HG02588 (cell line): ENCODE results near the gene PFKM.
"Not testable (repeated sequence)": the region's sequence is repeated elsewhere in the genome, so short reads cannot be mapped to it uniquely, and the experiment has no call there.

ENCODE experiments used
- ATAC-seq: cut with Tn5 transposase; IDR thresholded peaks from one replicate; pipeline ENCODE4 v1.9.1; 2021; ENCODE audit warnings: mild to moderate bottlenecking, moderate library complexity; ENCODE audit not compliant: unreplicated experiment

Gene PFKM

GRCh38 chr12:48110691-48111311 lies 8.4 kb upstream of the PFKM start:
- no peak for ATAC-seq

- ATAC-seq, result not testable (repeated sequence)
Measured at GRCh38 chr12:48111312-48111693, 7.9 kb upstream of the PFKM start.

- no peak for ATAC-seq
Measured at GRCh38 chr12:48115957-48116356, 3.2 kb upstream of the PFKM start.

DNA sequence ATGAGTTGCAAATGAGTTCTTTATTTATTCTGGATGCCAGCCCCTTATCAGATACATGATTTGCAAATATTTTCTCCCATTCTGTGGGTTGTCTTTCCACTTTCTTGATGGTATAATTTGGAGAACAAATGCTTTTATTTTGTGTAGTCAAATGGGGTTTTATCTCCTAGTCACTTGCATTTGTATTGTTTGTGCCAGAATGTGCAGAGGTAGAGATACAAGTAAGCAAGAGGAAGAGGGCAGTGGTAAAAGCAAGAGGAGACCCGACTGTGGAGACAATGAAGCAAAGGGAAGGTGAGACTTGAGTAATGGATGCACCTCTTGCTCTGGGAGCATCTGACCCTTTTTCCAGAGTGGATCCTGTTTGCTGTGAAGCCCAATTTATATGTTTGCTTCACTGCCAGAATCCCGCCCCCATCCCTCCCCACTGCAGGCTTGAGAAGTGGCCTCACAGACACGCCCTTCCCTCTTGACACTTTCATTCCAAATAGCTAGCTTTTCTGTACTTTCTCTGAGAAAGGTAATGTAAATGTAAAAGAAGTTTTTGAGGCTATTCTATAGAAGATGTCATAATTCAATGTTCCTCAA lies 786 bp upstream of the PFKM start:
- ATAC-seq, result no peak

- ATAC-seq, result no peak
Measured at GRCh38 chr12:48119834-48120195, 651 bp downstream of the PFKM start.

DNA sequence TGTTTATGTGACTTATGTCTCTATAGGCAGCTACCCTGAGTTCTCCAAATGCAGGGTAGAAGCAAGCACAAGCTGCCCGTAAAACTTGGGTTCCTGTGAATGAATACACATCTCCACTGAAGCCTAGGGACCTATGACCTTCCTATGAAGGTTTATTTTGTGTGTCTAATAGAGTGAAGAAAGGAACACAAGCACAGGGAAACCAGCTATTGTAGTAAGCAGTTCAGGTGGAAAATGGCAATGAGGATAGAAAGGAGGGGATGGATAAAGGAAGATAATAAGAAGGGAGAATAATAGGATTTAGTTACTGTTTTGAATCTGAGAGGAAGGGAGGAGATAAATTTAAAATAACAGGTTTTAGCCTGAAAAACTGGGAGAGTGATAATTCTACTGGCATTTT lies 2.4 kb downstream of the PFKM start:
- ATAC-seq, result no peak

DNA sequence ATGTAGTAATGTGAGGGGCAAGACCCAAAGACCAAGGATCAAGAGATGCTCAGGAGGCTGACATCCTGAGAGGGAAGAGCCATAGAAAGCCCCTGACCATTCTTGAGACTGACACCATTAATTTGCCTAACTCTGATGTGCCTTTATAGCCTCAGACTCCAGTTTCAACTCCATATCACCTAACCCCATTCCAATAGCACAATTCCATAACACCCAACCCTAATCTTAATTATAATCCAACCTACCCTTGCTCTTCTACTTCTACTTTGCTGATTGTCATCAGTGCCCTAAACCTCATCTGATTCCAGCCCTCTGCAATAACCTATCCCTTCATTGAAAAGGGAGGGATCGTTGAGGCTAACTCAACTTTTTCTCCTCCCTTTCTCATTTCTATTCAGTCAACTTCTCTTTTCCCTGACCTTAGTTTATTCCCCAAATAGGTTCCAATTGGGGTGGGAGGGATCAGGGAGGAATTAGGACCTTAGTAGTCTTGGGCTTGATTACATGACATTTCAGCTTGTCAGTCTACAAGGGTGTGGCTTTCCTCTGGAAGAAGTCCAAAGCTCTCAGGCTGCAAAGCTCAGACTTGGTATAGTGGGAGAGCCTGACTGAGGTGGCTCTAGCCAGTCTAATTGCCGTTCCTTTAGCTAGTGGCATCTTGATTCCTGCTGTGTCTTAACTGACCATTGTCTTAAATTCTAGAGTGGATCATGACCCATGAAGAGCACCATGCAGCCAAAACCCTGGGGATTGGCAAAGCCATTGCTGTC lies 3.1 kb downstream of the PFKM start:
- ATAC-seq, result no peak

- ATAC-seq, result no peak
Measured at GRCh38 chr12:48123169-48123568, 4.0 kb downstream of the PFKM start.

- ATAC-seq, result not testable (repeated sequence)
Measured at GRCh38 chr12:48125542-48125941, 6.4 kb downstream of the PFKM start.

DNA sequence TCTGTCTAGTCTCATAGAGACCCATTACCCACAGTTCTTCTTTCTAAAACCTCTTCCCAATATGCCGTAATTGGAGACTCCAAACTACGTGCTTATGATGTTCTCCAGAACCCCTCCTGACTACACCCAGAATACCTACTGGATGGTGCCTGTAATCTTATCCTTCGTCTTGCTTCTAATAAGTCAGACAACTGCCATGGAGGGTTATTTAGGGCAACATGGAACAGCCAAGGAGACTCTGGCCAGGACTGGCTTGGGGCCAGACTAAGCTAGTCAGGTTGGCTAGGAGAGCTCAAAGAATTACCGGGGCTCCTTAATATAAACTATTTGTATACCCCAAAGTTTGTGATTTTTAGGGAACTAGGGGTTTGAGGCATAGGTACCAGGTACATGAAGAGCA lies 6.8 kb downstream of the PFKM start:
- no peak for ATAC-seq

DNA sequence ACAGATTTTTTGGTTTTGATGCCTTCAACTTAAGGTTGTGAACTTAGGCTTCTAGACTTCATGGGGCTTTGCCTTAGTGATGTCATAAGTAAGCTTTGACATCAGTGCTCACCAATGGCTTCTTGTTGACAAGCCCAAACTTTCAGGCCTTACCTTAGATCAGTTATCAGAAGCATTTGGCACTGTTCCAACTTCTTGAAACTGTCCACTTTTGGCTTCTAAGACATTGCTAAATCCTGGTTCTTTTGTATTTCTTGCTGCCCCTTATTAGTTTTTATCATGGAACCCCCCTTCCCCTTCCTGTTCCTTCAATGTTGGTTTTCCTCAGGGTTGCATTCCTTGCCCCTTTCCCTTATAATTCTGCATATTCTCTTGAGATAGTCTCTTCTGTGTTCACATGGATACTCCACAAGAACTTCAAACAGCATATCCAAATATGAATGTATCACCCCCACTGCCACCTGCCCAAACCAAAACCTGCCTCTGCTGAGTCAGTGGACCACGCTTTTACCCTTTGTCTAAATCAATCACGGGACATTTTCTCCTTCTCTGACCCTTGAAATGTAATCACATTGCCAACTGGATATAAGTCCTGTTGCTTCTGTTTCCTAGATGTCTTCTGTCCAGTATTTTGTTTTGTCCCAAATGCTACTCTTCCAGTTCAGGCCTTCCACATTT lies 7.9 kb downstream of the PFKM start:
- no peak for ATAC-seq

DNA sequence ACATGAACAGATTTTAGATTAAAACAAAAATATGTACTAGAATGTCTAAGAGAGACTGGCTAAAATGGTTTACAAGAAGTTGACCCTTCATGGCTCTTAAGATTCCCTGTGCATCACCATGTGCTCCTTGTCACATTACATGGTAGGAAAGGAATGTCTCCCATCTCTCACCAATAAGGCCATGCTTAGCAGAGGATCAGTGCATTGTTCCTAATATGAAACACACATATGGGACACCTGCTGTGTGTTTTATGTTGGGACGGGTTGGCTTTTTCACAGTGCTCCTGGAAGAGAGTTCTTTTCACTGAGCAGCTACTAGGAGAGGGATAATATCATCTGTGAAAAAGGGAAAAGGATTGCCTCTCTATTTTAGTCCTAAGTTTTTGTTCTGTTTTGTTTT lies 9.6 kb downstream of the PFKM start:
- ATAC-seq, result no peak

DNA sequence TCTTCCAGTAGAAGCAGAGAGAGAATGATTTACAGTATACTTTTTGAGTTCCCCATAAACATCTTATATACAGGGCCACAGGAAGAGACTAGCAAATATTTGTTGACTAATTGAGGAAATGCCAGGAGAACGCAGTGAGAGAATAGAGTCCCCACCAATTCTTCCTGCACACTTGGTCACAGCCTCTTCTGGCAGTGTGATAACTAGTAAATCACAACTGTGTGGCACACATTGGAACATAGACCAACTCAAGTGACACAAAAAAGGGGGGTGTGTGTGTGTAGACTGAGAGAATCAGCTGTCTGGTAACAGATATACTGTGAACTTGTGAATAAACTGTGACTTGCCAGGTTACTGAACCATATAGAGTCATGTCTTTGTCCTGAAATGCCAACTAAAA lies 10.2 kb downstream of the PFKM start:
- no peak for ATAC-seq

DNA sequence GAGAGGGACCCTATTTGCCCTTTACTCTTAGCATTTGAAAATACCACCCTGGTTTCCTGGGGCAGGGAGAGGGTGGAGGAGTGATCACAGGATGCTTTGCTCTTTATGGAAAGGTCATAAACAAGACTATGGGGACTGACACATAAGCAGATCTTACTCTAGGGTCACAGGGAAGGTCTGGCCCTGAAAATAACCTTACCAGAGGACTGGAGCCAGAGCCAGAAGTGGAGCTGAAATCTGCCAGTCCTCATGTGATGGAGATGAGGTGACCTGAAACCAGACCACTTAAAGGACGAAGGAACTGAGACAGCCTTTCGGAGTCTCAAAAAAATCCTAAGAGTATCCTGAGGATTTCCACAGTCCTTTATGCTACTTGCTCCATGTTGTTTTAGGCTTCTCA lies 12.4 kb downstream of the PFKM start:
- no peak for ATAC-seq

- no peak for ATAC-seq
Measured at GRCh38 chr12:48132826-48133225, 13.7 kb downstream of the PFKM start.

- no peak for ATAC-seq
Measured at GRCh38 chr12:48135027-48135426, 15.9 kb downstream of the PFKM start.

DNA sequence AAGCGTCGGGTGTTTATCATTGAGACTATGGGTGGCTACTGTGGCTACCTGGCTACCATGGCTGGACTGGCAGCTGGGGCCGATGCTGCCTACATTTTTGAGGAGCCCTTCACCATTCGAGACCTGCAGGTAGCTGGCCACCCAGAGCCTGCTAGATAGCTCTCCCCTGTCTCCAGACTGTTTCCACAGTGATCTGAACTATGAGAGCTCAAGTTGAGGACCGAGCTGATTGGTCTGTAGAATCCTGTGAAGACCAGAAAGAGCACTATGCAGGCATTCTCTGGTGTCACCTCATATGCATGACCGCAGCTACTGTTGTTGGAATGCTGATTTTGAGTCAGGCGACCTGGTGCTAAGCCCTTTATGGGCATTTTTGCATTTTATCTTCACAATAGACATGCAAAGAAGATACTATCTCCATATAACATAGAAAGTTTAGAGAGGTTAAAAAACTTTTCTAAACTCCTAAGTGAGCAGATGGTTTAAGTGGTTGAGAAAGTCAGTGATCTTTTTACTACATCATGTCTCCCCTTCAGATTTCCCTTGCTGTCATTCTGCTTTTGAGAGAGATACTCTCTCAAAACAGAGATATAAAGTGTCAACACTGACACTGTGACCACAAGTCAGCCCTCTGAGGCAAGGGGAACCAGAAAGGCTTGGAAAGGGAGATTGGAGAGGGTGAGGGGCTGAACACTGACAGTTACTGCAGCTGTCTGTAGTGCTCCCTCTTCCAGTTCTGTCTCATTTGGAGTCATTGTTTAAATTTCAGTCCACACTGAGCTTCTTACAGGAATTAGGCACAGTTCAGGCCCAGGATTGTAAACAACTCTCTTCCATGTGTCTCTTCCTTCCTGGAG lies 23.9 kb downstream of the PFKM start:
- ATAC-seq, result no peak

DNA sequence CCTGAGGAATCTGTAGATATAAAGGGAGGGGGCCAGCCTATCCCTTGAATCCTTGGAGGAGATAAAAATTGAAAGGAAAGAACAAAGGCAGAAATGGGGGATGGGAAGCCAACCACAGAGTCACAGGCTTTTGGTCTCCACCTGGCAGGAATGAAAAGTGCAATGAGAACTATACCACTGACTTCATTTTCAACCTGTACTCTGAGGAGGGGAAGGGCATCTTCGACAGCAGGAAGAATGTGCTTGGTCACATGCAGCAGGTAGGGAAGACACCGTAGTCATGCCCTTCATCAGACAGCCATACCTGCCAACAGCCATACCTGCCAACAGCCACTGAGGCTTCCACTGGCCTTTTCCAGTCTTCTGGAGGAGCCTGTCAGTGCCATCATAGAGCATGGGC lies 24.7 kb downstream of the PFKM start:
- ATAC-seq, result no peak

DNA sequence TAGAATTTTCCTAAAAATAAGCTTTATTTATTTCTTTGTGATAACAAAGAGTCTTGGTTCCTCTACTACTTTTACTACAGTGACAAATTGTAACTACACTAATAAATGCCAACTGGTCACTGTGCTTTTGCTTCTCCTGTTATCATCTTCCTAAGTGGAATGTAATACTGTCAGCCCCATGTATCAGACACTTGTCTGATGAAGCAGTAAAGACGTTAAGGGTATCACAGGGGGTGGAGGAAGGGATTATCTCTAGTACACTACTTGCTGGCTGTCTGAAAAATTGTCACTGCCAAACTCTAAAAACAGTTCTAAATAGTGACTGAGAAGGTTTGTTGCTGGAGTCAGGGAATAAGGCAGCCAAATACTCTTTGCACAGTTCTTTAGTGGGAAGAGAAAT lies 26.8 kb downstream of the PFKM start:
- ATAC-seq, result no peak

GRCh38 chr12:48151103-48151771 lies 32.1 kb downstream of the PFKM start:
- ATAC-seq, result no peak
